Measurements from ENCODE around the gene GPR162.

GRCh38 chr12:6792522-6793201 lies 29.0 kb upstream of the GPR162 start:
- TF ChIP-seq CTCF (IDR thresholded peaks at IDR 0.05; ENCODE audit: low read depth, low read length, missing input control) (no peak), GABPA (IDR thresholded peaks at IDR 0.05 in 1 of 2, conservative IDR thresholded peaks at IDR 0.05 in 1 of 2) (no peak), JUND (IDR thresholded peaks at IDR 0.05) (no peak), YY1 (IDR thresholded peaks at IDR 0.05) (no peak), ZBTB33 (IDR thresholded peaks at IDR 0.05) (no peak), MAX (IDR thresholded peaks at IDR 0.05) (no peak), FOXA1 (IDR thresholded peaks at IDR 0.05) (no peak), HNF4G (IDR thresholded peaks at IDR 0.05) (no peak), NR2F2 (IDR thresholded peaks at IDR 0.05) (no peak), RAD21 (IDR thresholded peaks at IDR 0.05) (no peak), RXRA (IDR thresholded peaks at IDR 0.05) (no peak), REST (IDR thresholded peaks at IDR 0.05) (no peak), SP1 (IDR thresholded peaks at IDR 0.05) (no peak)
